IPS-15b (cell line): ENCODE results near the gene FXYD5.
A peak's percentile ranks its signal among the peaks of the same experiment; 100 is the strongest.
"Not testable (repeated sequence)": the region's sequence is repeated elsewhere in the genome, so short reads cannot be mapped to it uniquely, and the experiment has no call there.

Experiments used
- H3K27me3 ChIP-seq: one replicate; pipeline ENCODE4 v1.6.1; 2013; ENCODE audit warnings: low read length; ENCODE audit not compliant: control insufficient read depth, insufficient read depth
- H3K36me3 ChIP-seq: one replicate; pipeline ENCODE4 v1.6.1; 2013; ENCODE audit warnings: low read length; ENCODE audit not compliant: control insufficient read depth, insufficient read depth
- H3K4me1 ChIP-seq: one replicate; pipeline ENCODE4 v1.6.1; 2013; ENCODE audit warnings: mild to moderate bottlenecking, low read length; ENCODE audit not compliant: control insufficient read depth, insufficient read depth
- H3K4me3 ChIP-seq: one replicate; pipeline ENCODE4 v1.5.1; 2013; ENCODE audit warnings: low read depth, low read length
- H3K9ac ChIP-seq: one replicate; pipeline ENCODE4 v1.6.1; 2013; ENCODE audit warnings: low read depth, mild to moderate bottlenecking, low read length
- H3K9me3 ChIP-seq: one replicate; pipeline ENCODE4 v1.6.1; 2013; ENCODE audit warnings: mild to moderate bottlenecking, low read length; ENCODE audit not compliant: control insufficient read depth, insufficient read depth

FXYD5 gene

GRCh38 chr19:35142606-35143230 lies 11.8 kb upstream of the FXYD5 start:
- H3K9ac ChIP-seq: peak overlapping the region; percentile 16
- peak overlapping the region; percentile 67 for H3K4me3 ChIP-seq

GRCh38 chr19:35143231-35143715 lies 11.3 kb upstream of the FXYD5 start, which contains the start of gene FXYD7:
FXYD7 (plus strand) TSS chr19:35143255; CDS start chr19:35143334, 79 bp downstream.
- peaks cover 19% of the 10 kb centered on the region for H3K4me1 ChIP-seq
- peak within 1 kb of the TSS; percentile 16 for H3K9ac ChIP-seq
- no peaks in the 10 kb centered on the region for H3K36me3 ChIP-seq
- no peaks in the 10 kb centered on the region for H3K9me3 ChIP-seq
- H3K27me3 ChIP-seq: peaks cover 14% of the 10 kb centered on the region
- peak within 1 kb of the TSS; percentile 67 for H3K4me3 ChIP-seq

More at GRCh38 chr19:35142606-35143230, 11.8 kb upstream of the FXYD5 start:
- no peaks in the 10 kb centered on the region for H3K9me3 ChIP-seq
- peaks cover 19% of the 10 kb centered on the region for H3K4me1 ChIP-seq
- H3K27me3 ChIP-seq: peaks cover 14% of the 10 kb centered on the region
- H3K36me3 ChIP-seq: no peaks in the 10 kb centered on the region

GRCh38 chr19:35143818-35144217 lies 10.7 kb upstream of the FXYD5 start:
- Histone ChIP-seq H3K4me3 (peak overlapping the region; percentile 65), H3K27me3 (peaks cover 14% of the 10 kb centered on the region), H3K4me1 (peaks cover 18% of the 10 kb centered on the region)

GRCh38 chr19:35144259-35144599 lies 10.3 kb upstream of the FXYD5 start:
- Histone ChIP-seq H3K36me3 (no peaks in the 10 kb centered on the region), H3K4me1 (peaks cover 17% of the 10 kb centered on the region), H3K27me3 (peaks cover 14% of the 10 kb centered on the region), H3K9me3 (no peaks in the 10 kb centered on the region), H3K4me3 (peak overlapping the region; percentile 65), H3K9ac (no peak overlapping the region)

More at GRCh38 chr19:35143818-35144217, 10.7 kb upstream of the FXYD5 start:
- no peak overlapping the region for H3K9ac ChIP-seq
- H3K36me3 ChIP-seq: no peaks in the 10 kb centered on the region
- H3K9me3 ChIP-seq: no peaks in the 10 kb centered on the region

GRCh38 chr19:35144600-35145436 lies 9.7 kb upstream of the FXYD5 start:
- H3K36me3 ChIP-seq: no peaks in the 10 kb centered on the region
- peaks cover 14% of the 10 kb centered on the region for H3K27me3 ChIP-seq
- peaks cover 17% of the 10 kb centered on the region for H3K4me1 ChIP-seq
- peak overlapping the region; percentile 65 for H3K4me3 ChIP-seq
- no peaks in the 10 kb centered on the region for H3K9me3 ChIP-seq
- no peak overlapping the region for H3K9ac ChIP-seq

GRCh38 chr19:35146746-35147459 lies 7.6 kb upstream of the FXYD5 start:
- Histone ChIP-seq H3K9me3 (no peaks in the 10 kb centered on the region), H3K4me3 (no peak overlapping the region), H3K27me3 (peaks cover 8% of the 10 kb centered on the region), H3K36me3 (no peaks in the 10 kb centered on the region), H3K4me1 (peaks cover 15% of the 10 kb centered on the region), H3K9ac (no peak overlapping the region)

- no peak overlapping the region for H3K9ac ChIP-seq
- no peaks in the 10 kb centered on the region for H3K36me3 ChIP-seq
- H3K4me1 ChIP-seq: peaks cover 17% of the 10 kb centered on the region
- no peaks in the 10 kb centered on the region for H3K9me3 ChIP-seq
- no peaks in the 10 kb centered on the region for H3K27me3 ChIP-seq
- no peak overlapping the region for H3K4me3 ChIP-seq
Observed at GRCh38 chr19:35149463-35149862, 5.1 kb upstream of the FXYD5 start.

- H3K27me3 ChIP-seq: no peaks in the 10 kb centered on the region
- no peaks in the 10 kb centered on the region for H3K36me3 ChIP-seq
- peaks cover 11% of the 10 kb centered on the region for H3K4me1 ChIP-seq
- no peak overlapping the region for H3K4me3 ChIP-seq
- no peaks in the 10 kb centered on the region for H3K9me3 ChIP-seq
- H3K9ac ChIP-seq: no peak overlapping the region
Observed at GRCh38 chr19:35150445-35150844, 4.1 kb upstream of the FXYD5 start.

GRCh38 chr19:35151273-35152065 lies 3.1 kb upstream of the FXYD5 start:
- no peaks in the 10 kb centered on the region for H3K9me3 ChIP-seq
- H3K27me3 ChIP-seq: no peaks in the 10 kb centered on the region
- no peak overlapping the region for H3K4me3 ChIP-seq
- no peak overlapping the region for H3K9ac ChIP-seq
- H3K36me3 ChIP-seq: no peaks in the 10 kb centered on the region
- H3K4me1 ChIP-seq: peaks cover 18% of the 10 kb centered on the region

GRCh38 chr19:35153129-35153522 lies 1.4 kb upstream of the FXYD5 start:
- H3K9ac ChIP-seq, H3K36me3 ChIP-seq, H3K9me3 ChIP-seq, H3K27me3 ChIP-seq: not testable (repeated sequence)
- Histone ChIP-seq H3K4me3 (peak overlapping the region; percentile 86), H3K4me1 (peaks cover 18% of the 10 kb centered on the region)
